ENCODE results near the gene CCNF. TPM values are rescaled to one million over a fixed set of nuclear protein-coding genes. Genes with fewer than 3 reads are reported as not detected.

The CCNF gene
- total and polyA plus RNA-seq, 10 of the 15 experiments (the other 5 are each of a cell fraction or from before 2014, with no cell fraction given), result 4.0 to 63.2 (median 27.5) TPM

GRCh38 chr16:2487517-2487842 is 58.2 kb downstream of the CCNF start:
- TF ChIP-seq NKRF (conservative IDR thresholded peaks at IDR 0.05) (no peak), ATF7 (IDR thresholded peaks at IDR 0.05; ENCODE audit: low read depth) (no peak)
- POLR2A ChIA-PET, result interaction anchor here (0.7 to 3.4 kb wide), 4 partner anchors 9 to 58 kb away, joined by 3 to 10 read pairs (median 5); partner anchors contain the start of gene CCNF
- in situ Hi-C loops (cut with MboI), result no loop called here
- no peak overlapping the region for H3K4me3 ChIP-seq
- RAD21 ChIA-PET (ENCODE audit: unreplicated experiment), result interaction anchor here (1.0 to 3.8 kb wide), 5 partner anchors 18 to 293 kb away, joined by 3 to 21 read pairs (median 4); partner anchors contain the start of genes CCNF, NTN3 and TEDC2
- CTCF ChIA-PET, result interaction anchor here (0.8 to 4.1 kb wide), 8 partner anchors 10 to 292 kb away, joined by 3 to 39 read pairs (median 6); partner anchors contain the start of genes CCNF and TBC1D24
- intact Hi-C loops (cut with micrococcal nuclease; ENCODE audit: unreplicated experiment), result loop anchor here (5.0 kb wide), 1 partner anchor 145 kb away; the partner anchor contains the start of gene ABCA3
- peaks cover 16% of the 10 kb centered on the region for H3K4me1 ChIP-seq (ENCODE audit: control insufficient read depth, insufficient read depth, low read length)
- H3K27ac ChIP-seq (ENCODE audit: control insufficient read depth, insufficient read depth), result no peak overlapping the region
- BruUV-seq (replicated peaks), result no TSS peak
- no peaks in the 10 kb centered on the region for H3K79me2 ChIP-seq (ENCODE audit: control insufficient read depth, insufficient read depth, low read length)
- SMC1A ChIA-PET (ENCODE audit: uncharacterized antibody, unreplicated experiment), result interaction anchor here (0.5 to 2.1 kb wide), 6 partner anchors 9 to 190 kb away, joined by 3 to 8 read pairs (median 3); no protein-coding TSS in a partner anchor
- H4K20me1 ChIP-seq (ENCODE audit: control insufficient read depth, insufficient read depth), result no peaks in the 10 kb centered on the region
- DNase-seq (ENCODE audit: low read depth, low spot score) (no peak), ATAC-seq (no peak), FAIRE-seq (peak; percentile 7)
- H3K27me3 ChIP-seq (replicated peaks in 1 of 2; ENCODE audit: control insufficient read depth in 2 of 2, insufficient read depth in 2 of 2, low read length in 1 of 2), result no peaks in the 10 kb centered on the region
- H2AFZ ChIP-seq (ENCODE audit: control insufficient read depth, low read depth, low read length), result peak overlapping the region; percentile 64
- no peak overlapping the region for H3K9ac ChIP-seq (ENCODE audit: control insufficient read depth, insufficient read depth, low read length)
- no peaks in the 10 kb centered on the region for H3K9me3 ChIP-seq (replicated peaks; ENCODE audit: control insufficient read depth, insufficient read depth, low read length)
- WGBS (ENCODE audit: insufficient coverage, insufficient replicate concordance, low lambda C conversion rate, missing lambda C conversion rate), result 67% methylated on average over 8 of the region's 8 CpGs
- peak overlapping the region; percentile 50 for H3K4me2 ChIP-seq (ENCODE audit: control insufficient read depth, insufficient read depth)
- no peaks in the 10 kb centered on the region; a peak in 1 of 4 replicates for H3K36me3 ChIP-seq (ENCODE audit: control insufficient read depth in 2 of 2, insufficient read depth in 2 of 2, low read length in 1 of 2)

GRCh38 chr16:2487903-2488531 is 58.8 kb downstream of the CCNF start:
- Histone ChIP-seq H3K4me2 (ENCODE audit: control insufficient read depth, insufficient read depth) (no peak overlapping the region), H3K36me3 (ENCODE audit: control insufficient read depth in 2 of 2, insufficient read depth in 2 of 2, low read length in 1 of 2) (no peaks in the 10 kb centered on the region; a peak in 1 of 4 replicates), H3K9ac (ENCODE audit: control insufficient read depth, insufficient read depth, low read length) (no peak overlapping the region), H2AFZ (ENCODE audit: control insufficient read depth, low read depth, low read length) (no peak overlapping the region), H3K27me3 (replicated peaks in 1 of 2; ENCODE audit: control insufficient read depth in 2 of 2, insufficient read depth in 2 of 2, low read length in 1 of 2) (no peaks in the 10 kb centered on the region), H3K9me3 (replicated peaks; ENCODE audit: control insufficient read depth, insufficient read depth, low read length) (no peaks in the 10 kb centered on the region), H4K20me1 (ENCODE audit: control insufficient read depth, insufficient read depth) (no peaks in the 10 kb centered on the region), H3K79me2 (ENCODE audit: control insufficient read depth, insufficient read depth, low read length) (no peaks in the 10 kb centered on the region), H3K4me3 (no peak overlapping the region), H3K4me1 (ENCODE audit: control insufficient read depth, insufficient read depth, low read length) (peaks cover 16% of the 10 kb centered on the region), H3K27ac (ENCODE audit: control insufficient read depth, insufficient read depth) (no peak overlapping the region)
- ChIA-PET CTCF (interaction anchor here (0.7 to 4.1 kb wide), 8 partner anchors 11 to 293 kb away, joined by 3 to 39 read pairs (median 4); partner anchors contain the start of genes ABCA3, CCNF and TBC1D24), POLR2A (interaction anchor here (0.6 to 3.4 kb wide), 7 partner anchors 9 to 328 kb away, joined by 3 to 10 read pairs (median 5); partner anchors contain the start of gene CCNF), SMC1A (ENCODE audit: uncharacterized antibody, unreplicated experiment) (interaction anchor here (0.5 to 1.5 kb wide), 6 partner anchors 9 to 191 kb away, joined by 3 to 4 read pairs (median 3); no protein-coding TSS in a partner anchor), RAD21 (ENCODE audit: unreplicated experiment) (interaction anchor here (0.9 to 3.8 kb wide), 4 partner anchors 10 to 58 kb away, joined by 4 to 21 read pairs (median 11); partner anchors contain the start of genes CCNF, NTN3 and TEDC2)
- FAIRE-seq (no peak), ATAC-seq (no peak), DNase-seq (ENCODE audit: low read depth, low spot score) (no peak)
- BruUV-seq (replicated peaks), result no TSS peak
- TF ChIP-seq EGR1 (IDR thresholded peaks at IDR 0.05; ENCODE audit: borderline replicate concordance in 1 of 2, low read depth in 2 of 2, low read length in 2 of 2), result no peak
- 0 out of 2 replicates have a peak, but pooled peaks have one; percentile 25 for TF ChIP-seq MLLT1 (IDR thresholded peaks at IDR 0.05)
- 90% methylated on average over 15 of the region's 15 CpGs for WGBS (ENCODE audit: insufficient coverage, insufficient replicate concordance, low lambda C conversion rate, missing lambda C conversion rate)
- in situ Hi-C loops (cut with MboI) (no loop called here), intact Hi-C loops (cut with micrococcal nuclease; ENCODE audit: unreplicated experiment) (loop anchor here (5.0 kb wide), 1 partner anchor 146 kb away; the partner anchor contains the start of gene ABCA3)
